NCI-H446 treated with DMSO at 0.1 percent for 48 hours (cell line): Measurements from ENCODE around the gene C1orf87.

ENCODE experiments used
- DNase-seq: peaks from one replicate; lab custom pipeline; 2025; lab: John Stamatoyannopoulos, UW

C1orf87 gene

DNA sequence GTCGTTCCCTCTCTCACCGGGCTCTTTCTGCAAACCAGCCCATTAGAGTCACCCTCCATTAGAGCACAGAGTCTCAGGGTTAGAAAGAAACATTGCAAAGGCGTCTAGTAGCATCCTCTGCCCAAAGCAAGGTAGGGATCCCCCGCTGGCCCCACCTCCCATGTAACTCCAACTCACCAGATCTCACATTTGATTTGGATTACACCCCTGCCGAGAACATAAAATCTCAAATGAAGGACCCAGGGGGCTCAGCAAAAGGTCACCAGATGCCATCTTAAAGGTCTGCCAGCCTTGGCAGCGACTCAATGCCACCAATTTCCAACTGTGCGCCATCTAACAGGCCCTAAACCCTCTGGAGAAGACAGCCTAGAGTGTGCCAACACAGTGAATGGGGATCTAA, 14.1 kb downstream of the C1orf87 start:
- peak; percentile 50 for DNase-seq

DNA sequence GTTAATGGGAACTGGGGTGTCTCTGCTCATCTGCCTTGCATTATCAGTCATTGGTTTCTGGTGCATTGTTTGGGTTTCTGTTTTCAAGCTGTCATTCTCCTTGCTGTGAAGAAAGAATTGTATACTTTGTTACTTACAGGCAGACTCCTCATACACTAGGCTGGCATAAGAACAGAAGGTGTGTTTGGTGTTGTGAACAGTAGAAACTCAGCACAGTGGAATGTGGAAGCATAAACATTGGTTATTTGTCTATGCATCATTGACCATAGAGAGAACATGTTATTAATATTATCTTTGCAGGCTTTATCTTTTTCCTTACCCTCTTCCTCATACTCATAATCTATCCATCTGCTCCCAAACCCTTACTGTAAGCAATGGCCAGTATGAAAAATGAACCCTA, 18.2 kb downstream of the C1orf87 start:
- DNase-seq, result no peak

DNA sequence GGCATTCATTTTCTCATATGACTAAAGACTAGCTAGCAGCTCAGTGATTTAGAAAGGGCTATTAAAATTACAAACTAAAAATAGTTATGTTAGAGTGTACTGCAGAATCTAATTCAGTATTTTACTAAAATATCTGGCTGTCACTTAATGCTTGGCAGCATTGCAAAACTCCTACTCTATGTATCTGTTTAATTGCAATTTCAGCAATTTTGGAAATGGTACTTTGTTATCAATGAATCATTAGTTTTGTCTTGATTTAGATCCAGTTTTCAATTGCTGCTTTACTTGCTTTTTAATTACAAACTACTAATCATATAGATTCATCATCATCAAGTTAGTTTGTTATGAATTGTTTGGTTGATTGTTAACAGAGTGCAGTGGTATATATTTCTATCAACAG, 19.2 kb downstream of the C1orf87 start:
- DNase-seq, result no peak

DNA sequence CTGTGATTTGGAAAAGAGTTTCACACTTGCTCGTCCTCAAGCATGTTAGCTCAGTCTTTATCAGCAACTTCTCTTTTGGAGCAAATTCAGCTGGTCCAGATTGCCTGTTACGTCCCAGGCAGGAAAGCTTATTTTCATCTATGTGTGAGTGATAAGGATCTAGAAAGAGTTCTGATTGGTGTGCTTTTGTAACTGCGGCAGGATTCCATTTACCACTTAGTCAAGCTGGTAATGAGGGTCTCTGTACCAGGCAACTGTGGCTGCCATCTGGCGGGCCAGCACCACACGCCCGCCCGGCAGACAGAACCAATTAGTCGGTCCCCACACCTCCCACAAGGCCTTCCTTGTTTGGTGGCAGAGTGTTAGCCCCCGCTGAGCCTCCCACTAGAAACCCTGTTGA, 21.0 kb downstream of the C1orf87 start:
- DNase-seq, result no peak

DNA sequence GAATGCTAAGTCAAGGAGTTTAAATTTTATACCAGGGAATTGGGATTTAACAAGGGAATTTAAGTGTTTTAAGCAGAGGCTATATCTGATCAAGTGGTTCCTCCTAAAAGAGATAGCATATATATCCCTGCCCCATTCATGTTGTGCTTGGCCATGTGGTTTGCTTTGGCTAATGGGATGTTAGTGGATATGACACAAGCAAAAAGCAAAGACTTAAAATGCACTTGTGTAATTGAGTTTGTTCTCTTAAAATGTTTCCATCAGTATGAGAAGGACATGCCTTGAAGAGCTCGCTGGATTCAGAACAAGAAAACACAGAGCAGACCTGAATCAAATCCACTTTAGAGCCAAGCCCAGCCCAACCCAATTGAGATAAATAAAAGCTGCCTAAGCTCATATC, 22.4 kb downstream of the C1orf87 start:
- DNase-seq, result no peak

DNA sequence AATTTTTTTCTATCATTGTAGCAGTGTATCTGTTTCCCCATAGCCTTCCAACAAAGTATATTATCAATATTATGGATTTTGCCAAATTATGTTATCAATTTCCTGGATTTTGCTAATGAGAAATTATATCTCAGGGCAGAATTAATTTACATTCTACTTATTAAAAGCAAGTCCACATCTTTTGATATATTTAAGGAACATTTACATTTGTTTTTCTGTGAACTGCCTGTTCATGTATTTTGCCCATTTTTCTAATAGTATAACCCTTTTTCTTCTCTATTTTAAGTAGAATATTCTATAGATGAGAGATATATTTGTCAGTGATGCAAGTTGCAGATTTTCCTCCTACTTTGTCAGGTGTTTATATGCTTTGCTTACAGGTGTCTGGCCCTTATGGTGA, 24.4 kb downstream of the C1orf87 start:
- no peak for DNase-seq

DNA sequence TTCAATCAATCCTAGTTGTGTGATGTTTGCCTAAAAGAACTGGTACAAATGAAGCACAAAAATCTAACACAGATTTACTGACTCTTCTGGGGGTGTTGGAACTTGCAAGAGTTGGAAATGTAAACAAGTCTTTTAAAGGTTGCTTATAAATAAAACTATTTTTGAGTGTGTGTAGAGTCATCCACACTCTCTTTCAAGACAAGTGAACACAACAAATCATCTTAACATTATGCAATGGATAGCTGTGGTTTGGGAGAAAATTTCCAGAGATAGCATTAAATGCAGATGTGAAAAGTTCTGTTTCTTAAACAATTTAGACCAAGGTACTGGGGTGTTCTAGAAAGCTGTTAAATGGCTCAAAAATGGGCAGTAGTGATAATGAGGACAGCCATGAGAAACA, 28.7 kb downstream of the C1orf87 start:
- no peak for DNase-seq

DNA sequence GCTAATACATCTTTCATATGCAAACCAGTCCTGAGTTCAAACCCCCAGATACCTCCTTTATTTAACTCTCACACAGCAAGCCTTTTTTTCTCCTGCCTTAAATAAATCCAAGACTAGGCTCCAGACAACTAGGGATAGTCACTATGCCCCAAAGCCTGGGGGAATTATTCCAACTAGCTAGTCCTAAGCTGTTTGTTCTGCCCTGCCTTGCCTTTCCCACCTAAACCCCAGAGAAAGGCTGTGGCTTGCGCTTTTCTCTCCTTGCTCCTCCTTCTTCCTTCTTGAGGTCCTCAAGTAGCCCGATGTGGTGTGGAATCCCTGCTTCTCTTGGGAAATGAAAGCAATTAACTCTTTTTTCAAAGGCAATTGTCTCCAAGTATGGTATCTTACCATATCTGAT, 31.8 kb downstream of the C1orf87 start:
- DNase-seq, result no peak

DNA sequence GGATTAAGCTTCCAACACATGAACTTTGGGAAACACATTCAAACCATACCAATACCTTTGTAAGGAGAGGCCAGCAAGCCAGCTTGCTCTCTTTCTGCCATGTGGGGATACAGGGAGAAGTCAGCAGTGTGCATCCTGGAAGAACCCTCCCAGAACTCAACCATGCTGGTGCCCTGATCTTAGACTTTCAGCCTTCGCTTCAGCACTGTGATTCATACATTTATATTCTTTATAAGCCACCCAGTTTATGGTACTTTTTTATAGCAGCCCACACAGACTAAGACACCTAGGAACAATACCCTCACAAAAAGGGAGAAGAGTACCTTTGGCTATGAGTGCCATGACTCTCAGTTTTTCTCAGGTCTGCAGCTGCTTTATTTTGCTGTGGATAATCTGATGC, 35.9 kb downstream of the C1orf87 start:
- DNase-seq, result no peak

DNA sequence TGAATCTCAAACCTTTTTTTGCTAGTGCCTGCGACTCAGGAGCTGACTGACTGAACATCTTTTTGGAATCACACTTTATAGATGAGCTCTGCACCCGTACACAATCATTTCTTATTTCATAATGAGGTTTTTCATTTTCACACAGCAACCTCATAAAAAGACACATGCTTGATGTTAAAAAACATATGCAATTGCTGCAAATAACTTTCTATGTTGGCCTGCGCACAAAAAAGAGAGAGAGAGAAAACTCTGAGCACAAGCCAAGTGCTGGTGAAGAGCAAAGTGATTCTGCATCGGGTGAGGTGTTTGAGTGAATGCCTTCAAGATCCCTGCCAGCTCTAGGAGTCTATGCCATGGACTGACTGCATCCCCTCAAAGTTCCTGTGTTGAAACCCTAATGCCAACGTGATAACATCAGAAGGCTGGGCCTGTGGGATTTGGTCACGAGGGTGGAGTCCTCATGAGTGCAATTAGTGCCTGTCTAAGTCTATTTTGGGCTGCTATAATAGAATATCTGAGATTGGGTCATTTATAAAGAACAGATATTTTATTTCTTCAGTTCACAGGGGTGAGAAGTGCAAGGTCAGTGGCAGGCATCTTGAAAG, 36.6 kb downstream of the C1orf87 start:
- no peak for DNase-seq

DNA sequence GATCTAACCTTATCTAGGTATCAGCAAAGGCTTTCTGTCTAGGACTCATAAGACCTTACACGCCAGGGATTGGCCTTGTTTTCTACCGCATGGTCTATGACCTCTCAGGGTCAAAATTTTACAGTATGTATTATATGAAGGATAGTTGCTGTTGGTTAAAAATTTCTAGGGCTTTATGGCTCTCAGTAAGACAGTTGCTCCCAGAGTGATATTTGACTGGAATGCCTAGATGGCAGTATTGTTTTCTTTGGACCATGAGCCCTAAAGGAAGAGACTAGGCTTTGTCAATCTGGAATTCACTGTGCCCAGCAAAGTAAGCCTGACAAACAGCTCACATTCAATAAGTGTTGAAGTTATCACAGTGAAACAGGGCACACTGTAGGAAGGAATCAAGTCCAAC, 37.6 kb downstream of the C1orf87 start:
- DNase-seq, result no peak

DNA sequence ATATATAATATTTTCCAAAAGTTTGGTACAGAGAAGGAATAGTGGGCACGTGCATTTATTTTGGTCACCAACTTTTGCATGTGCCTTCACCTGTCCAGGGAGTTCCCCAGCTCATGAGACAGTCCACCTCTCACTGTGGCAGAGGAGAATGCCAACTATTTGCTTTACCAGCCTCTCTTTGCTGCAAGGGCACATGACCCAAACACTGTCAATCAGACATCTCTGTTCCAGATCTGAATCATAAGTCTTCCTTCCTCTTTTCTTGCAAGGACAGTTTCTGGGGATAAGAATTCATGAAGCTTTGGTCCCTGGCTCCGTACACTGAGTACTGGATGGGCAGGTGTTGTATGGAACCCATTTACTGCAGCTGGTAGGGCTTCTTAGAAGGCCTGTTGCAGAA, 38.6 kb downstream of the C1orf87 start:
- DNase-seq, result no peak

DNA sequence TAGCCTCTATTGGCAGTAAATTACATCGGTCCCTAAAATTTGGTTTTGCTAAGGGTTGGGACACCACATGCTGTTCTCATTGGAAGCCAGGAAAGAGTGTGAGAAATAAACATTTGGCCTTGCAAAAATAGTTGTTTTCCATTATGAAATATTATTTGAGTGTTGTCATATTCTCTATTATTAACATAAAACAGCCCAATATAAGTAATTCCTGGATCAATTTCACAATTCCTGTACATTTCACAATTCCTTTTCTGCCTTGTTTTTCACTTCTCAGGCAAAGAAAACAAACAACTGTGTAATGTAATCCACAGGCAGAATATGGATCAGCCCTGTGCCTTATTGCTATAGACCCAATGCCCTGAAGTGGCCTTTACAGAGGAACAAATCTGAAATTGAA, 40.5 kb downstream of the C1orf87 start:
- no peak for DNase-seq

DNA sequence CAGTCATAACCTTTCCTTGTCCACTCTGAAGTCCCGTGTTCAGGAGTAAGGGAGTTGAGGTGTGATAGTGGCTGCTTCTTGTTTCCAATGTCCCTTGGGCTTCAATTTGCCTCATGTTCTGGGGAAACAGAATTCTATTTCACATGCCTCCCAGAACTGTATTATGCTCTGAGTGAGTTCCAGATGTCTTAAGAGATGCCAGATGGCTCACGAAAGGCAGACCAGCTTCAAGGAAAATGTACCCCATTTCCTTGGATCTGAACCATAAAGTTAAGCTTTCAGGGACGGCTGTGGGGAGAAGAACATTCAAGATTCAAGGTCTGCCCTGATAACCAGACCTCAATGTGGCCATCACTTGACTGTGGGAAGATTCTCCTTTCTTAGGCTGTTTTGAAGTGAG, 42.4 kb downstream of the C1orf87 start:
- DNase-seq, result no peak

DNA sequence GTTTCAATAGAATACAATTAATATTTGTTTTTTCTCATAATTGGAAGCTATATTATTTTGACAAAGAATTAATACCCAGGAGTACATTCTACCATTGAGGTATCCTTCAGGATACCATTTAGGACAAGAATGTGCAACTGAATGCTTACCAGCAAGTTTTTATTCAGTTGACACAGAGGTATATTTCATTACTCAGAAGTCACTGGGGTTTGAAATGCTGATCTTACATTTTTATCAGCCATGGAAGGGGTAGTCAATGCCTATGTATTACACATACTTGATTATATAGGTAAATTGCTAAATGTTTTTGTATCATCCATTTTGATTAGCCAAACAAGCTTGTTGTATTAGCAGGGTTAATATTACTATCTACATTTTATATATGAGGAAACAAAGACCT, 48.0 kb downstream of the C1orf87 start:
- DNase-seq, result no peak

DNA sequence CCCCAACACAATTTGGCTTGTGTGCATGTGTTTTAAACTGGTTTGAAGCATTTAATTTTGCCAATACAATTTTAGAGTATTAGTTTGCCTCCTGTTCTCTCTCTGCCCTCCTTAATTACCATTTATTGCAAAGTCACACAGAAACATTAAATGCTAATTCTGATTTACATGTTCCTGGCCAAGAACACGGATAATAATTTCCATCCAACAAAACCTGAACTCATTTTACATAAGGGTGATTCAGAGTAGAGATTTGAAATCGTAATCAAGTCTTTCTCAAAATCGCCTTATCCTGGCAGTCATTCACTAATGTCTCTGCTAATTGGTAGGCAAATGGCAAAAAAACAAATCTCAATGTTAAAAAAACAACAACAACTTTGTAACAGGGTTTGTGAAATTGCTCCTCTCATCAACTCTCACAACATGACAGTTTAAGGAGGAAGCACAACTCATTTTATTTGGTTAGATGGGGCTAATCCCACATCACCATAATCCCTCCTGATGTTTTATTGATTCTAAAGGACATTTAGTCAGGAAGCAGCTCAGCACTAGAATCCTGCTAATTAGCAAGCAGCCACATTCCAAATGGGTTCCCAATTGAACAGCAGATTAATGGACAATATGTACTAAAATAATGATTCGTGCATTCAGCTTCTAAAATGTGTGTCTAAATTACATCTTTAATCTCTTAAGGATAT, 55.9 kb downstream of the C1orf87 start:
- no peak for DNase-seq

DNA sequence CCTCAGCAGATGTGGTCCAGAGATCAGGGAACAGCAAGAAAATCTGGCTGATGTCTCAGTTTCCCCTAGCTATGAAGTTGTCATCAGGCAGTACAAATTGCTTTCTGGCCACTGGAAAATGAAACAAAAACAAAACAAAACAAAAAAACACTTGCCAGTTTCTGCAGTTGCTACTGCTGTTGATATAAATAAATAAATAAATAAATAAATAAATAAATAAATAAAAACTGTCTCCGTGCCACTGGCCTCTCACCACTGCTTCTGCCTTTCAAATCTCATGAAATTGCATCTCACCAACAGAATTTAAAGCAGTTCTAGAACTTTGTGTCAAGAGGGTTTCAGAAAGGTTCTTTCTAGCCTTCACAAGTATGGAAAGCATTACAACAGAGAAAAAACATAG, 62.9 kb downstream of the C1orf87 start:
- no peak for DNase-seq

DNA sequence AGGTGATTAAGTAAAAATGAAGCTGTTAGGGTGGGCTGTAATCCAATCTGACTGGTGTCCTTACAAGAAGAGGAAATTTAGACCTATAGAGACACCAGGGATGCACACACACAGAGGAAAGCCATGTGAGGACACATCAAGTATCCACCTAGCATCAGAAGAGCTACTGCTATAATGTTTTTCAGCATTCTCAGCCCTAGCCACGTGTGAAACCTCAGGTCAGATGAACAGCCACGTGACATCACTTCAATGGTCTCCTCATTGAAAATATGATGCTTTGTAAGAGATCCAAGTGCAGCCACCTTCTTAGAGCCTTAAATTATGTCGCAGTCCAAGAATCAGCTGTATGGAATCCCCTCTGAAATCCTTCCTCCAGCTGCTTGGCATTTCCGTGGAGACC, 65.1 kb downstream of the C1orf87 start:
- DNase-seq, result no peak

DNA sequence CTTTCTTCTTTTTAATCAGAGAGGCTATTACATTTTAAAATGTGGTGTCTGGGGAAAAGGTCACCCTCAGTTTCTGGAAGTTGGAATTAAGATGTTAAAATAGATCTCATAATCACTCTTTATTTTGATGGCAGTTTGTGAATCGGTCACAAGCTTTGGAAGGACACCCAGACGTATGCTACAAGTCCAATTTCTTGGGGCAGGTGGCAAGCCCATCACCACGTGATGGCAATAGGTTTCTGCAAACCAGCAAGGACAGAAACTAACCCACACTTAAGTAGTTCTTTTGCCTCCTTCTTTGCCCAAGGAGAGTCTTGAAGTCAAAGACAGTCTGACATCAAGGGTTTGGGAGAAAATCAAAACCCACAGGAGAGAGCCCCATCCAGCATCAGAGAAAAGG, 72.9 kb downstream of the C1orf87 start:
- DNase-seq, result no peak

DNA sequence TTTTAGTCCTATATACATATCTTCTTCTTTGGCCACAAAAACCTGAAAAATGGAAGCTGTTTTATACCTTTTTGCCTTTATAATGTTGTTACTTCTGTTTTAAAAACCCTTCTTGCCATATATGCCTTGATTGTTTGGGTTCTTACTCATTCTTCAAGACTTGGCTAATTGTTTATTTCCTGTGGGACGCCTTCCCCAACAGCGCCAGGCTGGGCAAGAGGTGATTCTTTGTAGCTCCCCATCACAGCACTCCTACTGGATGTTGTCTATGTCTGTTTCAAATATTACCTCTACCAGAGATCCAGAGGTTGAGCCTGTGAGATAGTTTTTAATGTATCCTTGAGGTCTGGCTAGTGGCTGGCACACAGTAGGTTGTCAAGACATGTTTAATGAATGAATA, 73.8 kb downstream of the C1orf87 start:
- DNase-seq, result no peak

DNA sequence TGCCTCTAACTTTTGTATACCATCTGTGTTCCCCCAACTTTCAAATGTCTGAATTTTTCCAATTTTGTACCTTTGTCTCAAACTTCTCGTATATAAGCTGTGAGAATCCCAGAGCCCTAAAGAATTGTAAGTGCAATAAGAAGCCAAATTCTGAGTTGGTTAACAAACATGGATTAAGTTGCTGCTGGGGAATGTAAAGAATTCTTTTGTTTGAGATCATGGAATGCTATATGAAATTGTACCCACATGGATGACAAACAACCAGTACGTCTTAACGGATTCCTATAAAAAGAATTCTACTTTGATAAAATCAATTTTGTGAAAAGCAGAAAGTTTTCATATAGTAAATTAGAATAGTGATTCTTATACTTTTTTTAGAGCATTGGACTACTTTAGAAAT, 74.6 kb downstream of the C1orf87 start:
- DNase-seq, result no peak

DNA sequence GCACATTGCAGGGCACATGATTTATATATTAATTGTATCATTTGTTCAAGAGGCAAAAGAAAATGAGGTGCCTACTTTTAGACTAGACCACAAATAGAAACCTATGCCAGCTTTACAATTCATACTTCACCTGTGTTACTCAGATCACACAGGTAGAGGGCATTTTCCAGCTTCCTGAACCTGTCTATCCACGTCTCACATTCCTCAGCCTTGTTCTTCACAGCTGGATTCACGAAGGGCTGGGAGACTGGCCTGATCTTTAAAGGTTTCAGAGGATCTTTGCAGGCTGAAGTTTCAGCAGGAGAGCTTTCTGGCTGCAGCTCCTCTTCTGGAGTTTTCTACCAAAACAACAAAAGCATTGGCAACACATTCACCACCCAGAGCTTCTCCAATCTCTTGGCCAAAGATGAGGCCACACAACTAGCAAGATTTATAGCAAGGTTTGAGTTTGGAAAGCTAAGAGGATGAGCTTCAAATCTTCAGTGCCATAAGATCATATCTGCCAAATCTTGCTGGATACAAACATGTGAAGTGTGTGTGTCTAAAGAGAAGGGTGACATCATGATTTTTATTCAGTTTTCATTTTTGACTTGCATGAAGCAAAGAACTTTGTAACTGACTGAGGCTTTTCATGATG, 76.0 kb downstream of the C1orf87 start:
- DNase-seq, result no peak

DNA sequence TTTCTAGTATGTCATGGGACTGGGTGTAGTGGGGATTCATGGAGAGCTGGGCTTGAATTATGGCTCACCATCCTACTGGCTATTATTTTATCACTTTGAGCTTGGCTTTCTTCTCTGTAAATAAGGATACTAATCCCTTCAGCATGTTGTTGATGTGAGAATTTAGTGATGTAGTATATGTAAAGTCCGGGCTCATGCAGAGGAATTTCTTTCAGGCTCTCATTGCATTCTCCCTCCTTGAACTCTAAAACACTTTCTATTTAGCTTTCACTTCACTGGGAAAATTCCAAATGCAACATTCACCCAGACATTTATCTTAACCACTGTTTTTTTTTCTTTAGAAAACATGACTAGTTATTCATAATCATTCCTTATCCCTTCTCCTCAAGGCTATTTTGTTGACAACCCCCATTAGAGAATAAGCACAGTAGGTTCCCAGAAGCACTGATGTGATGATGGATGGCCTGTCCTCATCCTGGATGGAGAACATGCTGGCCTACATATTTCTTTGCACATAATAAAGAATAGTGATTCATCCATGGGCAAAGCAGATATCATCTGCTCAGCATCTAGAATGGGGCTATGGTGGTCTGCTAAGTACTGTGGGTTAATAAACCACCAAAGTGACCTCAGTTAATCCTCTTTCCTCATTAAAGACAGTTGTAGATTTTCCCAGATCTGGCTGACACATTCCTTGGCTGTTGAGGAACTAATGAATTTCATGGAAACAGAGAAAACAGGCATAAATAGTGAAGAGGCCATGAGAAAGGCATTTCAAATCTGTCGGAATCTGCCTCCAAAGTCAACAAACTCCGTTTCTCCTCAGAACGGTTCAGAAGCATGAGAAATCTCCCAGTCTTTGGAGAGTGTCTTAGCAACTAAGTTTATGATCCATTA, 79.0 kb downstream of the C1orf87 start:
- DNase-seq, result no peak
